Caco-2 (cell line): Measurements from ENCODE around the gene DRD1. TPM values are rescaled to one million over a fixed set of nuclear protein-coding genes. Genes with fewer than 3 reads are reported as not detected.

Experiments used
- BruUV-seq: library from RNA; stranded (reverse); fragments of 400-500 nt; replicated peaks from 2 replicates; lab custom pipeline; 2021; lab: Mats Ljungman, UMichigan
- CTCF ChIA-PET: fragments of 300-600 bp; sonication (Branson Sonifier 250); formaldehyde crosslinking; loops from one replicate; lab custom pipeline; 2022; ENCODE audit warnings: antibody characterized with exemption; lab: Charles Lee
- POLR2A ChIA-PET: fragments of 300-600 bp; sonication (Branson Sonifier 250); formaldehyde crosslinking; loops from one replicate; lab custom pipeline; 2022; ENCODE audit warnings: antibody characterized with exemption; lab: Charles Lee
- DNase-seq, 2 experiments: peaks; one replicate each; pipeline versions ENCODE4 v3.0.0 to v3.0.0-alpha.2; 2020 to 2022
- H3K27me3 ChIP-seq: replicated peaks from 2 replicates; pipeline ENCODE4 v1.6.0; 2011; ENCODE audit warnings: low read length; ENCODE audit not compliant: control insufficient read depth, insufficient read depth
- H3K36me3 ChIP-seq: 2 replicates; pipeline ENCODE4 v1.5.1; 2011; ENCODE audit warnings: low read length; ENCODE audit not compliant: control insufficient read depth, insufficient read depth
- H3K4me1 ChIP-seq: fragments of 250-450 bp; sonication (Bioruptor Pico); 2 replicates; pipeline ENCODE4 v1.5.1; 2020; ENCODE audit warnings: mild to moderate bottlenecking
- H3K4me3 ChIP-seq: 2 replicates; pipeline ENCODE4 v1.5.1; 2011; ENCODE audit warnings: low read depth, mild to moderate bottlenecking, control low read depth, low read length
- H3K9me3 ChIP-seq: fragments of 250-450 bp; sonication (Bioruptor Pico); 2 replicates; pipeline ENCODE4 v1.5.1; 2020; ENCODE audit warnings: mild to moderate bottlenecking, moderate library complexity
- H3K27ac Mint-ChIP-seq: one replicate; pipeline ENCODE4 v1.8.0; 2022; ENCODE audit warnings: mixed read lengths; ENCODE audit not compliant: unreplicated experiment
- H3K27me3 Mint-ChIP-seq: one replicate; pipeline ENCODE4 v1.8.0; 2022; ENCODE audit warnings: mixed read lengths; ENCODE audit not compliant: insufficient read depth, unreplicated experiment
- H3K36me3 Mint-ChIP-seq: one replicate; pipeline ENCODE4 v1.8.0; 2022; ENCODE audit warnings: mild to moderate bottlenecking, mixed read lengths; ENCODE audit not compliant: insufficient read depth, unreplicated experiment
- H3K4me1 Mint-ChIP-seq: one replicate; pipeline ENCODE4 v1.8.0; 2022; ENCODE audit warnings: low read depth, mixed read lengths; ENCODE audit not compliant: unreplicated experiment
- H3K4me3 Mint-ChIP-seq: one replicate; pipeline ENCODE4 v1.8.0; 2022; ENCODE audit warnings: mild to moderate bottlenecking, moderate library complexity, mixed read lengths; ENCODE audit not compliant: unreplicated experiment
- H3K9me3 Mint-ChIP-seq: one replicate; pipeline ENCODE4 v1.8.0; 2022; ENCODE audit warnings: mixed read lengths; ENCODE audit not compliant: unreplicated experiment
- CTCF ChIP-seq, 2 experiments: fragments of 200-600 bp in 1 of 2; IDR thresholded peaks; 1 replicate in 1 of 2; 2 replicates in 1 of 2; pipeline versions ENCODE4 v1.5.1 to v1.8.0; 2011 to 2022; ENCODE audit warnings: antibody characterized with exemption in 1 of 2, control low read depth in 1 of 2, inconsistent platforms in 1 of 2, low read depth in 1 of 2, low read length in 1 of 2, mild to moderate bottlenecking in 1 of 2, moderate library complexity in 1 of 2; ENCODE audit not compliant: insufficient read depth in 1 of 2, severe bottlenecking in 1 of 2, unreplicated experiment in 1 of 2
- intact Hi-C: fragments of 100-400 bp; cut with micrococcal nuclease; formaldehyde crosslinking; loops from one replicate; pipeline ENCODE4 v1.10.0; 2022; ENCODE audit not compliant: unreplicated experiment
- total RNA-seq: library from RNA; stranded (reverse); gene quantifications from 2 replicates; pipeline ENCODE4 v1.2.3, GENCODE V29; 2022

The DRD1 gene
- total RNA-seq, 1 experiment from 2014 or later, result not detected

DNA sequence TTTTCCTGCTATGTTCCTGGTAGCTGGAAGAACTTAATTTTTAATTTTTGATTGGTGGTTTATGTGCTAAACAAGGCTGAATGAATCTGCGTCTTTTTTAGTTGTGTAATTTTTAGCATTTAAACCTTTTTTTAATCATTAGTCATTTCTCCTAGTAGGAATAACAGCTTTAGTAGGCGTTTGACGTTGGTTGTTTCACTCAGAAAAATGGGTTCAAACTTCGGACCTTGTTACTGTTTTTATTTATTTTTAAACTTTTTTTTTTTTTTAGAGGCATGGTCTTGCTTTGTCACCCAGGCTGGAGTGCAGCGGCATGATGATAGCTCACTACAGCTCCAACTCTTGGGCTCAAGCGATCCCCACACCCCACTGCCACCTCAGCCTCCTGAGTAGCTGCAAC lies 47.2 kb upstream of the DRD1 start:
- H3K9me3 ChIP-seq, result no peaks in the 10 kb centered on the region
- no peaks in the 10 kb centered on the region for H3K4me1 ChIP-seq
- Mint-ChIP-seq H3K9me3 (no peaks in the 10 kb centered on the region), H3K36me3 (peaks cover 69% of the 10 kb centered on the region), H3K27me3 (no peaks in the 10 kb centered on the region), H3K4me3 (no peak overlapping the region), H3K27ac (no peak overlapping the region), H3K4me1 (peaks cover 17% of the 10 kb centered on the region)
- no peak for DNase-seq
- ChIA-PET CTCF (interaction anchor here (1.5 kb wide), 1 partner anchor 27 kb away, joined by 4 read pairs; no protein-coding TSS in a partner anchor), POLR2A (interaction anchor here (0.6 kb wide), 1 partner anchor 16 kb away, joined by 4 read pairs; no protein-coding TSS in a partner anchor)
- intact Hi-C loops, result no loop called here
- peaks cover 4% of the 10 kb centered on the region for H3K36me3 ChIP-seq
- no peaks in the 10 kb centered on the region for H3K27me3 ChIP-seq
- no TSS peak for BruUV-seq
- no peak overlapping the region for H3K4me3 ChIP-seq
- no peak for TF ChIP-seq CTCF (IDR thresholded peaks at IDR 0.05; ENCODE audit: insufficient read depth in 1 of 2, low read depth in 1 of 2, low read length in 1 of 2, severe bottlenecking in 1 of 2, unreplicated experiment in 1 of 2)

GRCh38 chr5:175489693-175490443 lies 45.9 kb upstream of the DRD1 start:
- Histone ChIP-seq H3K9me3 (no peaks in the 10 kb centered on the region), H3K27me3 (no peaks in the 10 kb centered on the region), H3K36me3 (peaks cover 4% of the 10 kb centered on the region), H3K4me3 (no peak overlapping the region), H3K4me1 (no peaks in the 10 kb centered on the region)
- BruUV-seq, result no TSS peak
- Mint-ChIP-seq H3K4me3 (no peak overlapping the region), H3K4me1 (peaks cover 17% of the 10 kb centered on the region), H3K36me3 (peaks cover 63% of the 10 kb centered on the region), H3K9me3 (no peaks in the 10 kb centered on the region), H3K27me3 (no peaks in the 10 kb centered on the region), H3K27ac (no peak overlapping the region)
- CTCF ChIA-PET, result no interaction called here
- no peak for TF ChIP-seq CTCF (IDR thresholded peaks at IDR 0.05; ENCODE audit: insufficient read depth in 1 of 2, low read depth in 1 of 2, low read length in 1 of 2, severe bottlenecking in 1 of 2, unreplicated experiment in 1 of 2)
- DNase-seq, result no peak
- intact Hi-C loops, result no loop called here
- POLR2A ChIA-PET, result interaction anchor here (0.6 kb wide), 1 partner anchor 10 kb away, joined by 3 read pairs; no protein-coding TSS in a partner anchor

DNA sequence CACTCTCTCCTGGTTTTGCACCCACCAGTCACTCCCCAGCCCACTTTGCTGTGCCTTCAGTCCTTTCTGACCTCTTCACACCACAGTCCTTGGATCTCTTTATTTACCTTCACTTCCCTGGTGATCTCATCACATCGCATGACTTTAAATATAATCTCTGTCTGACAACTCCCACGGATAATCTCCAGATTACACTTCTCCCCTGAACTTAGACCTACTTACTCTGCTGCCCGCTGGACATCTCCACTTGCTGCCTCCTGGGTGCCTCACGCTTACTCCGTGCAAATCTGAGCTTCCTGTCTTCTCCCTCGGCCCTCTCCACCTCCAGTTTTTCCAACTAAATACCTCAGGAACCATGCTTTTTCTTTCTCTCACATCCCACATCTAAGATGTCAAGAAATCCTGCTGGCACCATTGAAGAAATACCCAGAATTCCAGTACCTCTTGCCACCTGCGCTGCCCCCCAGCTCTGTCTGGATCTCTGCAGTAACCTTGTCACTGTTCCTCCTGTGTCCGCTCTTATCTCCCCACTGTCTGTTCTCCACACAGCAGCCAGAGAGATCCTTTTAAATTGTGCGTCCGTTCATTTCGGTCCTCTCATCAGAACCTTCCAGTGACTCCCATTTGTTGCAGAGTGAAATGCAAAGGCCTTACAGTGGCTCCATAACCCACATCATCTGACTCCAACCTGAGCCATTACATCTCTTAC lies 43.7 kb upstream of the DRD1 start:
- Mint-ChIP-seq H3K27ac (no peak overlapping the region), H3K4me3 (no peak overlapping the region), H3K4me1 (peaks cover 16% of the 10 kb centered on the region), H3K9me3 (no peaks in the 10 kb centered on the region), H3K36me3 (peaks cover 65% of the 10 kb centered on the region), H3K27me3 (no peaks in the 10 kb centered on the region)
- Histone ChIP-seq H3K27me3 (no peaks in the 10 kb centered on the region), H3K9me3 (no peaks in the 10 kb centered on the region), H3K4me1 (no peaks in the 10 kb centered on the region), H3K36me3 (peaks cover 4% of the 10 kb centered on the region), H3K4me3 (no peak overlapping the region)
- CTCF ChIA-PET, result interaction anchor here (0.8 kb wide), 1 partner anchor 9 kb away, joined by 4 read pairs; the partner anchor contains the start of gene SFXN1
- DNase-seq, result no peak
- intact Hi-C loops, result no loop called here
- no peak for TF ChIP-seq CTCF (IDR thresholded peaks at IDR 0.05; ENCODE audit: insufficient read depth in 1 of 2, low read depth in 1 of 2, low read length in 1 of 2, severe bottlenecking in 1 of 2, unreplicated experiment in 1 of 2)
- BruUV-seq, result no TSS peak
- POLR2A ChIA-PET, result no interaction called here
